BE2C (cell line): ENCODE data around the gene GP1BB.
A peak's percentile ranks its signal among the peaks of the same experiment; 100 is the strongest.

Experiments used
- DNase-seq: peaks from one replicate; pipeline ENCODE4 v3.0.0-alpha.2; 2020
- H3K27me3 ChIP-seq: fragments of 250-450 bp; sonication (Bioruptor Pico); 2 replicates; pipeline ENCODE4 v1.5.1; 2020; ENCODE audit warnings: mild to moderate bottlenecking
- H3K36me3 ChIP-seq: fragments of 250-450 bp; sonication (Bioruptor Pico); 2 replicates; pipeline ENCODE4 v1.5.1; 2020; ENCODE audit warnings: mild to moderate bottlenecking
- H3K4me1 ChIP-seq: fragments of 250-450 bp; sonication (Bioruptor Pico); 2 replicates; pipeline ENCODE4 v1.5.1; 2020
- H3K4me3 ChIP-seq: 2 replicates; pipeline ENCODE4 v1.5.1; 2011; ENCODE audit warnings: low read depth, low read length
- H3K9me3 ChIP-seq: fragments of 250-450 bp; sonication (Bioruptor Pico); 2 replicates; pipeline ENCODE4 v1.5.1; 2020
- TF ChIP-seq, protein P1 (sequence below): IDR thresholded peaks from 2 replicates; pipeline ENCODE4 v1.5.1; 2012; ENCODE audit warnings: mild to moderate bottlenecking, low read depth, low read length

Gene GP1BB

DNA sequence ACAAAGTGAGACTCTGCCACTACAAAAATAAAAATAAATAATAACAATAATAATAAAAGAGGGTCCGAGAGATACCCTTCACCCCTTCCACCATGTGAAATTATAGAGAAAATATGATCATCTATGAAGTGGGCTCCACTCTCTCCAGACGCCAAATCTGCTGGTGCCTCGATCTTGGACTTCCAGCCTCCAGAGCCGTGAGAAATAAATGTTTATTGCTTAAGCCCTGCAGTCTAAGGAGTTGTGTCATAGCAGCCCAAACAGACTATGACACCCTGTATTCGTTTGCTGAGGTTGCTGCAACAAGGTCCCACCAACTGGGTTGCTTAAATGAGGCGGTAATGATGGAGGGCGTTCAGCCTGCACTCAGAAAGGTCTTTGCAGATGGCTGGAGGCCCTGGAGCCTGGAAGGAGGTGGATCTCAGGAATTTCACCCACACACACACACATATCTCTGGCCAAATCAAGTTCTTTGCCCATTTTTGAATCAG lies 16.6 kb upstream of the GP1BB start:
- DNase-seq = no peak
- TF ChIP-seq, protein P1, sequence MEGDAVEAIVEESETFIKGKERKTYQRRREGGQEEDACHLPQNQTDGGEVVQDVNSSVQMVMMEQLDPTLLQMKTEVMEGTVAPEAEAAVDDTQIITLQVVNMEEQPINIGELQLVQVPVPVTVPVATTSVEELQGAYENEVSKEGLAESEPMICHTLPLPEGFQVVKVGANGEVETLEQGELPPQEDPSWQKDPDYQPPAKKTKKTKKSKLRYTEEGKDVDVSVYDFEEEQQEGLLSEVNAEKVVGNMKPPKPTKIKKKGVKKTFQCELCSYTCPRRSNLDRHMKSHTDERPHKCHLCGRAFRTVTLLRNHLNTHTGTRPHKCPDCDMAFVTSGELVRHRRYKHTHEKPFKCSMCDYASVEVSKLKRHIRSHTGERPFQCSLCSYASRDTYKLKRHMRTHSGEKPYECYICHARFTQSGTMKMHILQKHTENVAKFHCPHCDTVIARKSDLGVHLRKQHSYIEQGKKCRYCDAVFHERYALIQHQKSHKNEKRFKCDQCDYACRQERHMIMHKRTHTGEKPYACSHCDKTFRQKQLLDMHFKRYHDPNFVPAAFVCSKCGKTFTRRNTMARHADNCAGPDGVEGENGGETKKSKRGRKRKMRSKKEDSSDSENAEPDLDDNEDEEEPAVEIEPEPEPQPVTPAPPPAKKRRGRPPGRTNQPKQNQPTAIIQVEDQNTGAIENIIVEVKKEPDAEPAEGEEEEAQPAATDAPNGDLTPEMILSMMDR = no peak
- Histone ChIP-seq H3K27me3 (no peaks in the 10 kb centered on the region), H3K4me3 (no peak overlapping the region), H3K9me3 (no peaks in the 10 kb centered on the region), H3K4me1 (peaks cover 13% of the 10 kb centered on the region), H3K36me3 (no peaks in the 10 kb centered on the region)

DNA sequence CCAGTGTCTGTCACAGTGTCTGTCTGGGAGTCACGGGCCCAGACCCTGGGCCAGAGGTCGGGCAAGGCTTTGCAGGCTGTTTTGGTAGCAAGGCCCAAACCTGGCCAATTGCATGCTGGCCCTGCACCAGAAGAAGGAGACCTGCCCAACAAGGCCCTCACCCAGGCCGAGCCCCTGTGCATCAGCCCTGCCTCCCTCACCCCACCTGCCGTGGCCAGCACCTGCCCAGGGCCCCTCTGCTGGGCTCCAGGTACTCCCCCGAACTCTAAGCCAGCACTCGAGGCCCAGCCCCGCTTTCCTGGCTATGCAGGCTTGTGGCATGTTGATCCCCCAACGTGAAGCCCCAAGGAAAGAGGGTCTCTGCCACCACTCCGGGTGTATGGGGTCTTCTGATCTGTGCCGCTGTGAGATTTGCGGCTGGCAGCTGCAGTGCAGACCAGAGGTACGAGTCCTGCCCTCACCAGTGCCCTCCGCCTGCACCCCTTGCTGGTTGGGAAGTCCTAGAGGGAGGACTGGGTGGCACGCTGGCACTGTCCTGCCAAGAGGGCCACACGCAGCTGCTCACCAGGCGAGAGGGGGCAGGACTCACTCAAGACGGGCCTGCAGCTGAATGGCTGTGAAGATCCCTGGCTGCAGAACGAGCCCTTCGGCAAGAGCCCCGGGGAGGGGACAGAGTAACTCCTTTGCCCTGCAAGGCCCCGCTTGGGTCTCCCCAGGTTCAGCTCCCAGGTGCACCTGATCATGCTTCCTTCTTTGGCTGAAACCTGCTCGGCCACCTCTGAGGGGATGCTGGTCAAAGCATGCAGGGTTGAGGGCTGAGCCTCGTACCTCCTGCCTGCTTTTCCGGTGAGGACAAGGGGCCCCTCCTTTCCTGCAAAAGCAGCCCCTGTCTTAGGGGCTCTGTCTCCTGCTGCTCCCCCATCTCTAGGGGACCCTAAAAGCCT lies 15.7 kb upstream of the GP1BB start:
- TF ChIP-seq, protein P1 = no peak
- no peak overlapping the region for H3K4me3 ChIP-seq
- no peaks in the 10 kb centered on the region for H3K36me3 ChIP-seq
- no peak for DNase-seq
- H3K4me1 ChIP-seq = peaks cover 13% of the 10 kb centered on the region
- no peaks in the 10 kb centered on the region for H3K9me3 ChIP-seq
- H3K27me3 ChIP-seq = no peaks in the 10 kb centered on the region

DNA sequence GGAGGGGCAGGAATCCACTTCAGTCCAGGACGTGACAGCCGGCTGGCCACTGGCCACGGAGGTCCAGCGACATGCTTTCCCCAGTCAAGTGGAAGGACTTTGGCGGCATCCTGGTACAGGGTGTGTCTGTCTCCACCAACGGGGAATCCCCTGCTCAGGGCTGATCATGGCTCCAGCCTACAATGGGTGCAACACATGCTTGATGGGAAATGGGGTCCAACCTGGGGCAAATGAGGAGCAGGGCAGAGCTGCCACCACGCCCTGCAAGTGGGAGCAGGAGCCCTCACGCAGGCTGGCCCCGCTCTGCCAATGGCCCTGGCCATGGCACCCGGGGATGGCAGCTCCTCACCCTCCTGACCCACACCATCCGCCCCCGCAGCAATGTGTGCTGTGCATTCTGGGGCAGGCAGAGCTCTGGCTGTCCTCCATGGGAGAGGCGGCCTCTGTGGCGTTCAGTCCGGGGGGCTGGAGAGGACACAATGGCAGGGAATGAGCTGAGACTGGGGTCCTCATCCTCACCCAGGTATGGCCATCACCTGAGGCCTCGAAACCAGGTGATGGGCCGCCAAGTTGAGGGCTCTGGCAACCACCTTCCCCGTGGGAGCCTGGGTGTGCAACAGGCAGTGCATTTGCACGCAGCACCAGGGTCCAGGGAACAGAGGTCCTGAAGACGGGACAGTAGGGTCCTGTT lies 14.9 kb upstream of the GP1BB start:
- Histone ChIP-seq H3K27me3 (no peaks in the 10 kb centered on the region), H3K9me3 (no peaks in the 10 kb centered on the region), H3K4me1 (peaks cover 13% of the 10 kb centered on the region), H3K36me3 (no peaks in the 10 kb centered on the region), H3K4me3 (no peak overlapping the region)
- no peak for DNase-seq
- TF ChIP-seq, protein P1 = no peak

DNA sequence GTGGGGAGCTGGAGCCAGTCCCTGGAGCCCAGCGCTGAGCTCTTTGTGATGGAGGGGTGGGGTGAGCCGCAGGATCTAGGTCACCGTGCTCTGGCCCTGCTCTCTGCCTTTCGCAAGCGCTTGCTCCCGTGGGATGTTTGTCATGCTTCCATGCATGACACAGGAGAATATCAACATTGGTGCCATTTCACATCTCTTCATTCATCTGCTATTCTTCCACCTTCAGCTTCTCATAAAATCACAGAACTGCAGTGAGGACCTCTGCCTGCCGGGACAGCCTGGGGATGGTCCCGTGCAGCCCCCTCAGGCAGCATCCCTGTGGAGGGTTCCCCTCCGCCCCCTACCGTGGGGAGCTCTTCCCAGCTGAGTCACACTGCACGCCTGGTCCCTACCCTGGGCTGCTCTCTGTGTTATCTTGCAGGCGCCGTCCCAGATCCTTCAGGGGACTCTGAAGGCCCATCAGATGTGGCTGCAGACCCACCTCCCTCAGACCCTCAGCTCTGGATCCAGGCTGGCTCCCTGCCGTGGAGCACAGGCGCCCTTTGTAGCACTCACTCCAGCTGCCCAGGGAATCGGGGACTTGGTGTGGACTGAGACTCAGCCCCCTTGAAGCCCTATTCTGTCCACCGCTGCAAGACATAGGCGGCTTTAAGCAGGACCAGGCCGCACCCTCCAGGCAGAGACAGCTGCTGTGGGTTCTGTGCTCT lies 14.1 kb upstream of the GP1BB start:
- H3K36me3 ChIP-seq = no peaks in the 10 kb centered on the region
- TF ChIP-seq, protein P1 = no peak
- no peaks in the 10 kb centered on the region for H3K27me3 ChIP-seq
- H3K9me3 ChIP-seq = no peaks in the 10 kb centered on the region
- H3K4me3 ChIP-seq = no peak overlapping the region
- DNase-seq = peak; percentile 57
- peaks cover 13% of the 10 kb centered on the region for H3K4me1 ChIP-seq

DNA sequence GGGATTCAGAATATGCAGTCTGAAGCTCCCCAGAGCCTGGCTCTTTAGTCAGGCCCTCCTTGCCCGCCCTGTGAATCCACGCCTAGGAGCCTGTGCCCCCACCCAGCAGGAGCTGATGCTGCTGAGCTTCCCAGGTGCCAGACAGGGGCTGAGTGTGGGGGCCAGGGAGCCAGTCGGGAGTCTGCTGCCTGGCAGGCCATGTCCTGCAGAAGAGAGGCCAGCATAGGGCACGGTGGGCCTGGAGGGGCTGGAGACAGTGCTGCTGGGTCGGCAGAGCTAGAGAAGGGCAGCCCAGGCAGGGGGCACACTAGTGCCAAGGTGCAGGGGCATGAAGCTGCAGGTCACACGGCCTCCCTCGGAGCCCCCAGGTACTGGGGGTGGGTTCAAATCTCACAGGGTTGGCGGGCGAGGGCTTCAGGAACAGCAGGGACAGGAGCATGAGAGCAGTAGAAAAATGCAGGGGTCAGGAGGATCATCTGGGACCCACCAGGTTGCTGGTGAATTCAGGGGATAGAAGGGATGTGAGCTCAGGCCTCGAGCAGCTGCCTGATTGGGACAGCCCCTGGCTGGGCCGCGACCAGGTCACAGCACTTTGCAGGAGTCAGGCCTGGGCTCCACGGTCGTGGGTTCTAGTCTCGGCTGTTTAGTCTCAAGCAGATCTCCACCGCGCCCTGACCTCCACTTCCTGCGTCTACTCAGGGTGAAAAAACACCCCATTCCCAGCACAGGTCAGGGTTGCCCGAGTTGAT lies 13.1 kb upstream of the GP1BB start:
- Histone ChIP-seq H3K4me3 (no peak overlapping the region), H3K9me3 (no peaks in the 10 kb centered on the region), H3K36me3 (no peaks in the 10 kb centered on the region), H3K27me3 (no peaks in the 10 kb centered on the region), H3K4me1 (peaks cover 13% of the 10 kb centered on the region)
- TF ChIP-seq, protein P1 = no peak
- DNase-seq = peak; percentile 12
